Heart right ventricle (tissue), 16 donors: ENCODE measurements around the gene COL15A1. TPM values are rescaled to one million over a fixed set of nuclear protein-coding genes. Genes with fewer than 3 reads are reported as not detected.
A peak's percentile ranks its signal among the peaks of the same experiment; 100 is the strongest.

Source experiments
- ATAC-seq, 8 donors: fragments of 200-7000 bp; cut with Tn5 transposase; one replicate each; pipeline ENCODE4 v1.9.1; 2020; ENCODE audit warnings: mild to moderate bottlenecking in 8 of 8, moderate library complexity in 8 of 8, moderate number of reproducible peaks in 1 of 8
- DNase-seq, 2 donors: peaks; one replicate each; pipeline ENCODE4 v3.0.0-alpha.2; 2020
- H3K27ac ChIP-seq, 10 donors: fragments of 200-600 bp; sonication (generic) in 2 of 10; one replicate each; pipeline versions ENCODE4 v1.5.0 to v1.8.0; 2020 to 2022; ENCODE audit warnings: mild to moderate bottlenecking in 3 of 10
- H3K27me3 ChIP-seq, 7 donors: fragments of 200-600 bp; one replicate each; pipeline ENCODE4 v1.8.0; 2021 to 2022; ENCODE audit warnings: mild to moderate bottlenecking in 2 of 7
- H3K36me3 ChIP-seq, 9 donors: fragments of 200-600 bp; sonication (generic) in 1 of 9; one replicate each; pipeline versions ENCODE4 v1.5.0 to v1.8.0; 2020 to 2022; ENCODE audit warnings: mild to moderate bottlenecking in 2 of 9
- H3K4me1 ChIP-seq, 9 donors: fragments of 200-600 bp; sonication (generic) in 1 of 9; one replicate each; pipeline versions ENCODE4 v1.5.0 to v1.8.0; 2020 to 2022; ENCODE audit warnings: mild to moderate bottlenecking in 4 of 9
- H3K4me3 ChIP-seq, 10 donors: fragments of 200-600 bp; sonication (generic) in 2 of 10; one replicate each; pipeline versions ENCODE4 v1.5.0 to v1.8.0; 2020 to 2022; ENCODE audit warnings: mild to moderate bottlenecking in 7 of 10, moderate library complexity in 2 of 10
- H3K9me3 ChIP-seq, 11 donors: fragments of 200-600 bp in 10 of 11; sonication (generic) in 2 of 11; one replicate each; pipeline versions ENCODE4 v1.5.0 to v1.8.0; 2013 to 2022; ENCODE audit warnings: mild to moderate bottlenecking in 2 of 11, control low read depth in 1 of 11, moderate library complexity in 1 of 11
- WGBS, 2 donors: extraction: QIAGEN DNeasy Blood & Tissue Kit; methylation state at CpG; one replicate each; pipeline ENCODE4 v1.1.7; 2013; ENCODE audit warnings: inconsistent platforms in 1 of 2; 5-methylcytosine and 5-hydroxymethylcytosine counted together
- intact Hi-C, 10 donors: fragments of 100-400 bp; cut with DNase I; formaldehyde crosslinking; loops; one replicate each; pipeline versions ENCODE4 v1.11.1 to v1.14.2; 2022
- polyA plus RNA-seq, 2 donors: library from polyadenylated mRNA; stranded (reverse); fragments of 200-250 nt; gene quantifications; one replicate each; pipeline ENCODE4 v1.2.3, GENCODE V29; 2013
- total RNA-seq, 10 donors: library from RNA; stranded (reverse); fragmentation: NEBNext Ultra II Directional in 3 of 10; extraction: Animal tissue kit (Norgen Biotek cat#: 25700) in 3 of 10; gene quantifications; one replicate each; pipeline versions ENCODE4 v1.2.1 to v1.2.4, GENCODE V29; 2021 to 2023
- TF ChIP-seq, protein P1 (sequence below), 9 donors: fragments of 200-600 bp; sonication (generic) in 2 of 9; IDR thresholded peaks; one replicate each; pipeline versions ENCODE4 v1.5.0 to v1.8.0; 2021 to 2022; ENCODE audit warnings: antibody characterized with exemption in 9 of 9, mild to moderate bottlenecking in 5 of 9, moderate library complexity in 1 of 9
- donor health status: Arrhythmogenic right ventricular cardiomyopathy.
- donor health status: ischemic (EF 13 %, LVEDD 7.1; RV severe dilation, severe dysfunction).
- donor health status: healthy with polysubstance abuse.
- donor health status: DM: no; HTN: yes; CAD: no.
- donor health status: DM: no; HTN: no; CAD: no.
- donor health status: ischemic (EF 25% LVEDD 6.9; RV normal size, moderate dysfunction).
- donor health status: ischemic (EF 25% LVEDD 5.7; RV mildly dilated, moderate dysfunction).
- donor health status: healthy.
- donor health status: DM: yes; HTN: yes; CAD: no.
- donor health status: Ischemic cardiomyopathy.
- donor health status: ischemic (EF 35%, LVEDD 5.7; RV mildly dilated, moderate dysfunction).
- donor health status: nonischemic (EF 11% LVEDD 7.7; RV severe dilation, severe dysfunction).
- donor health status: DM: yes; HTN: yes; CAD: no.
- donor health status: PGD.
- donor health status: ischemic (EF 29% LVEDD 5.4; RV normal size, mild dysfunction).
- donor health status: nonischemic (EF 23%, LVEDD 6.1; RV moderate dilation, normal function).

The COL15A1 gene
- total and polyA plus RNA-seq, 12 donors = 25.6 to 64.8 (median 51.0) TPM

DNA sequence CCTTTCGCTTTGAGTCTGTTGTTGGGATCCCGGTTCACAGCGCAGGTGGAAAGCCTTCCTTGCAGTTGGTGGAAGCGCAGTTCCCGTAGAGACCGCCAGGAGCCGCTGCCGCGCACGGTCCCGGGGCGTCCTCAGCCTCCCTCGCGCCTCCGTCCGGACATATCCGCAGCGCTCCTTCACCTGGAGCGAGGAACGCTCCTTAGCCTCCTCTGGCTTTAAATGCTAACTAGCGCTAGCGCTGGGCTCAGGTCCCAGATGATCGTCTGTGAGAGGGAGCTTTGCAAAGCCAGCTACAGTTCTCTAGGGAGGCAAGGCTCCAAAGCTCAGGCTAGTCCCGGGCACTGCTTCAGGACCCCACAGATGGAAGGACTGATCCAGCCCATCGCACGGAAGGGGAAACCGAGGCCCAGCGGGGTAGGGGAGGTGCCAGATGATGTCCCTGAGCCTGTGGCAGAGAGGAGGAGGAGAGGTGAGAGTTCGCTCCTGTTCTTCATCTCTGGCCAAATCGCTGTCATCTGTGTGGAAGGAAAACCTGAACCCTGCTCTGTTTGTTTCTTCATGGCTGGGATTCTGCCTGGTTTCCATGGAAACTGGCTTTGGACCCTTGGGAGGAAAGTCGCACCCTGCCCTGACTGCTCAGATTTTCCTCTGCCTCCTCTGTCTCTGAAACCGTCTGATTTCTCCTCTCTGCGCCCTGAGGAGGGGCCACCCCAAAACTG, 31.4 kb downstream of the COL15A1 start:
- intact Hi-C loops = loop anchor here in 7 of 10 donors (1.0 to 5.0 kb wide), 9 partner anchors 14 to 114 kb away; partner anchors contain the start of gene COL15A1 (in 2 of the 7)
- DNase-seq (peak; percentile 87 to 91), ATAC-seq (peak; percentile 60 to 80 (median 72))
- TF ChIP-seq, protein P1, sequence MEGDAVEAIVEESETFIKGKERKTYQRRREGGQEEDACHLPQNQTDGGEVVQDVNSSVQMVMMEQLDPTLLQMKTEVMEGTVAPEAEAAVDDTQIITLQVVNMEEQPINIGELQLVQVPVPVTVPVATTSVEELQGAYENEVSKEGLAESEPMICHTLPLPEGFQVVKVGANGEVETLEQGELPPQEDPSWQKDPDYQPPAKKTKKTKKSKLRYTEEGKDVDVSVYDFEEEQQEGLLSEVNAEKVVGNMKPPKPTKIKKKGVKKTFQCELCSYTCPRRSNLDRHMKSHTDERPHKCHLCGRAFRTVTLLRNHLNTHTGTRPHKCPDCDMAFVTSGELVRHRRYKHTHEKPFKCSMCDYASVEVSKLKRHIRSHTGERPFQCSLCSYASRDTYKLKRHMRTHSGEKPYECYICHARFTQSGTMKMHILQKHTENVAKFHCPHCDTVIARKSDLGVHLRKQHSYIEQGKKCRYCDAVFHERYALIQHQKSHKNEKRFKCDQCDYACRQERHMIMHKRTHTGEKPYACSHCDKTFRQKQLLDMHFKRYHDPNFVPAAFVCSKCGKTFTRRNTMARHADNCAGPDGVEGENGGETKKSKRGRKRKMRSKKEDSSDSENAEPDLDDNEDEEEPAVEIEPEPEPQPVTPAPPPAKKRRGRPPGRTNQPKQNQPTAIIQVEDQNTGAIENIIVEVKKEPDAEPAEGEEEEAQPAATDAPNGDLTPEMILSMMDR (IDR thresholded peaks at IDR 0.05) = peak; percentile 98 to 100 (median 99)
- H3K27me3 ChIP-seq = peaks cover 0 to 15% (median 0%) of the 10 kb centered on the region in 7 donors
- 12 to 14% methylated on average over 33 of the region's 33 CpGs for WGBS, 2 donors
- peak overlapping the region; percentile 20 to 92 (median 72) for H3K27ac ChIP-seq
- peak overlapping the region in 9 of 10 donors; percentile 2 to 44 (median 34) for H3K4me3 ChIP-seq
- no peaks in the 10 kb centered on the region for H3K9me3 ChIP-seq
- peaks cover 33 to 100% (median 80%) of the 10 kb centered on the region in 9 donors for H3K4me1 ChIP-seq
- H3K36me3 ChIP-seq = no peaks in the 10 kb centered on the region

DNA sequence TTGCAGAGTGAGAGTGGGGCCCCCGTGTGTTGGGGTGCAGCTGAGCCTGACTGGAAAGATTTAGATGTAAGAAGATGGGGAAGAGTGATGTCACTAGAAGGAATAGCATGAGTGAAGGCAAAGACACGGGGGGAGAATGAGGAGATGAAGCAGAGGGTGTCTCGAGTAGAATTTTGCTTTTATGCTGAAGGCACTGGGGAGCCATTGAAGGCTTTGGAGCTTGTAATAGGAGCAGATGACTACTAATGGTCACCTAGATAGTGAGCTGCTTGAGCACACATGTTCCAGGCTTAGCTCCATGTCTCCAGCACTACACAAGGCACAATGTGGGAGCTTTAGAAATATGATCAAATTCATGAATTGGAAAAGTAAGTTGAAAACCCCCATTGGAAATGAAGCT, 32.1 kb downstream of the COL15A1 start:
- intact Hi-C loops = loop anchor here in 6 of 10 donors (1.0 to 5.0 kb wide), 8 partner anchors 13 to 115 kb away; partner anchors contain the start of gene COL15A1 (in 2 of the 6)
- Histone ChIP-seq H3K4me3 (peak overlapping the region in 1 of 10 donors; percentile 44), H3K27ac (peak overlapping the region in 7 of 10 donors; percentile 64 to 92 (median 73)), H3K36me3 (no peaks in the 10 kb centered on the region), H3K27me3 (peaks cover 0 to 15% (median 0%) of the 10 kb centered on the region in 7 donors), H3K4me1 (peaks cover 33 to 100% (median 77%) of the 10 kb centered on the region in 9 donors), H3K9me3 (no peaks in the 10 kb centered on the region)
- no peak for ATAC-seq
- no peak for DNase-seq
- WGBS, 2 donors = 84 to 89% methylated on average over 3 of the region's 3 CpGs
- TF ChIP-seq, protein P1 (IDR thresholded peaks at IDR 0.05) = no peak

DNA sequence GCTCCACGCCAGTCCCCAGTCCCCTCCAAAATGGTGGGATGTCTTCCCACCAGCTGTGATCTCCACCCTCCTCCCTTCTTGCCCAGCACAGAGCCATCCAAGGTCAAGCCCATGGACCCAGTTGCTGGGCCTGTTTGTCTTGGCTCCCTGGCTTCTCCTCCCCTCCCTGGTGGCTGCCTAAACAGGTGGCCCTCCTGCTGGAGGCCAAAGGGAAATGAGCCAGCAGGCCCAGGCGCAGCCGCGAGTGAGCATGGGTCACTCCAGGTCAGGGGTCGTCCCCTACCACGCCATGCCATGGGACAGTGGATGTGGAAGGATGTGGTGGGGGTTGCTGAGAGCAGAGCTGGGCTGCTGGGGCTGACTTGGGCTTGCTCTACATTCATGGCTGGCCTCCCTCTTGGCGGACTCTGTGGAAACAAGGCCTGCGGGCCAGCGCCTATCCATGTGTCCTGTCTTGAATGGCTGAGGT, 33.6 kb downstream of the COL15A1 start:
- TF ChIP-seq, protein P1 (IDR thresholded peaks at IDR 0.05) = no peak
- H3K9me3 ChIP-seq = no peaks in the 10 kb centered on the region
- H3K4me1 ChIP-seq = peaks cover 28 to 93% (median 66%) of the 10 kb centered on the region in 9 donors
- peaks cover 0 to 15% (median 0%) of the 10 kb centered on the region in 7 donors for H3K27me3 ChIP-seq
- H3K27ac ChIP-seq = peak overlapping the region in 9 of 10 donors; percentile 55 to 92 (median 73)
- no peak overlapping the region for H3K4me3 ChIP-seq
- ATAC-seq (peak; percentile 51 to 66 (median 58)), DNase-seq (peak; percentile 76 to 80)
- H3K36me3 ChIP-seq = no peaks in the 10 kb centered on the region
- intact Hi-C loops = loop anchor here in 4 of 10 donors (5.0 kb wide), 2 partner anchors 35 to 115 kb away; partner anchors contain the start of gene COL15A1 (in 2 of the 4)
- 45 to 49% methylated on average over 9 of the region's 9 CpGs for WGBS, 2 donors

DNA sequence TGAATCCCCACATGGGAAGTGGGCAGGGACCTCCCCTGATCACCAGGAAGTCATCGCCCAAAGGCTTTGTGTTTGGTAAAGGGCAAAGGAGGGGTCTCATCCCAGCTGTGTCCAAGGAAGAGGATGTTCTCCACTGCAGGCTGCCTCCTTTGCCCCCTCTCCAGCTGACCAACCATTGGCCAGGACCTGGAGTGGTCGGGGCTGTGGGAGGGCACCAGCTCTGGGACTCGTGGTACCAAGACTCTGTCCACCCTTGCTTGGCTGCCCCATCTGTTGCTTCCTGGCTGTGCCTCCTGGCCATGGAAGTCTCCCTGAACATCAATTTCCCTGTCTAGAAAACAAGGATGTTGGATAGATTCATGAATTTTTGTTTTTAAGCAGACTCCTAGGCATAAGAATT, 34.1 kb downstream of the COL15A1 start:
- TF ChIP-seq, protein P1 (IDR thresholded peaks at IDR 0.05) = no peak
- Histone ChIP-seq H3K9me3 (no peaks in the 10 kb centered on the region), H3K4me1 (peaks cover 26 to 92% (median 61%) of the 10 kb centered on the region in 9 donors), H3K4me3 (no peak overlapping the region), H3K27me3 (peaks cover 0 to 15% (median 0%) of the 10 kb centered on the region in 7 donors), H3K36me3 (no peaks in the 10 kb centered on the region), H3K27ac (peak overlapping the region; percentile 55 to 92 (median 73))
- DNase-seq (no peak), ATAC-seq (peak in 1 of 8 donors; percentile 17)
- intact Hi-C loops = loop anchor here in 4 of 10 donors (5.0 kb wide), 2 partner anchors 36 to 116 kb away; partner anchors contain the start of gene COL15A1 (in 2 of the 4)
- 61 to 63% methylated on average over 3 of the region's 3 CpGs for WGBS, 2 donors
